ENCODE measurements around the gene PAQR4. TPM values are rescaled to one million over a fixed set of nuclear protein-coding genes. Genes with fewer than 3 reads are reported as not detected.

The PAQR4 gene
- total and polyA plus RNA-seq, 4 experiments from 2014 or later = 0.77 to 1.7 (median 1.1) TPM

- Mint-ChIP-seq H3K27ac (peak overlapping the region; percentile 85 to 99 (median 89)), H3K36me3 (peaks cover 3 to 19% of the 10 kb centered on the region in 2 donors), H3K4me3 (peak overlapping the region; percentile 79 to 97 (median 86)), H3K27me3 (peaks cover 0 to 2% of the 10 kb centered on the region in 2 donors), H3K4me1 (peaks cover 19 to 65% (median 41%) of the 10 kb centered on the region in 4 donors), H3K9me3 (no peaks in the 10 kb centered on the region)
- no peaks in the 10 kb centered on the region for H3K27me3 ChIP-seq (ENCODE audit: insufficient read depth, low read length)
- peak overlapping the region; percentile 90 for H3K27ac ChIP-seq (ENCODE audit: low read depth, low read length)
- peak overlapping the region in 1 of 2 donors; percentile 59 for H3K4me3 ChIP-seq (ENCODE audit: low read length in 2 of 2)
- peak; percentile 54 to 94 (median 62) for DNase-seq
- ChIA-PET CTCF (ENCODE audit: partially characterized antibody) (interaction anchor here (1.5 to 18.6 kb wide), 6 partner anchors 9 to 150 kb away, joined by 3 to 444 read pairs (median 13); partner anchors contain the start of gene CLDN9), POLR2A (ENCODE audit: partially characterized antibody) (interaction anchor here (0.5 to 5.9 kb wide), 17 partner anchors 9 to 244 kb away, joined by 3 to 89 read pairs (median 3); partner anchors contain the start of gene ZNF213)
- peaks cover 51% of the 10 kb centered on the region for H3K4me1 ChIP-seq (ENCODE audit: insufficient read depth, low read length)
- H3K36me3 ChIP-seq (ENCODE audit: insufficient read depth, low read length) = peaks cover 12% of the 10 kb centered on the region
- intact Hi-C loops (cut with micrococcal nuclease) = loop anchor here (2.0 to 10.0 kb wide), 2 partner anchors 19 to 117 kb away; no protein-coding TSS in a partner anchor
- no peaks in the 10 kb centered on the region for H3K9me3 ChIP-seq (ENCODE audit: control insufficient read depth in 1 of 2, low read length in 2 of 2)
Observed at GRCh38 chr16:3021449-3022207, 52.5 kb downstream of the PAQR4 start.

- intact Hi-C loops (cut with micrococcal nuclease) = loop anchor here (10.0 kb wide), 1 partner anchor 117 kb away; no protein-coding TSS in a partner anchor
- Histone ChIP-seq H3K27me3 (ENCODE audit: insufficient read depth, low read length) (no peaks in the 10 kb centered on the region), H3K9me3 (ENCODE audit: control insufficient read depth in 1 of 2, low read length in 2 of 2) (no peaks in the 10 kb centered on the region), H3K36me3 (ENCODE audit: insufficient read depth, low read length) (peaks cover 18% of the 10 kb centered on the region), H3K4me1 (ENCODE audit: insufficient read depth, low read length) (peaks cover 51% of the 10 kb centered on the region), H3K27ac (ENCODE audit: low read depth, low read length) (peak overlapping the region; percentile 90), H3K4me3 (ENCODE audit: low read length in 2 of 2) (peak overlapping the region in 1 of 2 donors; percentile 3)
- H3K4me1 Mint-ChIP-seq = peaks cover 19 to 66% (median 41%) of the 10 kb centered on the region in 4 donors
- H3K27ac Mint-ChIP-seq = peak overlapping the region; percentile 87 to 99 (median 89)
- peaks cover 0 to 2% of the 10 kb centered on the region in 2 donors for H3K27me3 Mint-ChIP-seq
- peaks cover 3 to 20% of the 10 kb centered on the region in 2 donors for H3K36me3 Mint-ChIP-seq
- ChIA-PET POLR2A (ENCODE audit: partially characterized antibody) (interaction anchor here (0.5 to 5.9 kb wide), 9 partner anchors 8 to 136 kb away, joined by 3 to 89 read pairs (median 3); no protein-coding TSS in a partner anchor), CTCF (ENCODE audit: partially characterized antibody) (interaction anchor here (1.3 to 18.6 kb wide), 6 partner anchors 9 to 149 kb away, joined by 3 to 444 read pairs (median 13); partner anchors contain the start of gene CLDN9)
- H3K4me3 Mint-ChIP-seq = peak overlapping the region; percentile 38 to 97 (median 90)
- peak; percentile 39 to 93 (median 47) for DNase-seq
- no peaks in the 10 kb centered on the region for H3K9me3 Mint-ChIP-seq
Observed at GRCh38 chr16:3022208-3022683, 53.1 kb downstream of the PAQR4 start.

GRCh38 chr16:3022684-3023414 lies 53.7 kb downstream of the PAQR4 start:
- DNase-seq = peak in 1 of 5 donors; percentile 60
- intact Hi-C loops (cut with micrococcal nuclease) = loop anchor here (10.0 kb wide), 1 partner anchor 118 kb away; no protein-coding TSS in a partner anchor
- ChIA-PET CTCF (ENCODE audit: partially characterized antibody) (interaction anchor here (1.3 to 18.6 kb wide), 6 partner anchors 8 to 149 kb away, joined by 3 to 444 read pairs (median 13); partner anchors contain the start of gene CLDN9), POLR2A (ENCODE audit: partially characterized antibody) (interaction anchor here (0.6 to 5.9 kb wide), 11 partner anchors 8 to 136 kb away, joined by 3 to 89 read pairs (median 6); partner anchors contain the start of genes MMP25, PKMYT1 and ZNF213)
- peak overlapping the region; percentile 85 to 99 (median 92) for H3K27ac Mint-ChIP-seq
- Histone ChIP-seq H3K4me1 (ENCODE audit: insufficient read depth, low read length) (peaks cover 52% of the 10 kb centered on the region), H3K27me3 (ENCODE audit: insufficient read depth, low read length) (no peaks in the 10 kb centered on the region), H3K36me3 (ENCODE audit: insufficient read depth, low read length) (peaks cover 20% of the 10 kb centered on the region), H3K9me3 (ENCODE audit: control insufficient read depth in 1 of 2, low read length in 2 of 2) (no peaks in the 10 kb centered on the region), H3K27ac (ENCODE audit: low read depth, low read length) (peak overlapping the region; percentile 90), H3K4me3 (ENCODE audit: low read length in 2 of 2) (peak overlapping the region in 1 of 2 donors; percentile 85)
- peak overlapping the region; percentile 87 to 97 (median 93) for H3K4me3 Mint-ChIP-seq
- H3K36me3 Mint-ChIP-seq = peaks cover 3 to 22% of the 10 kb centered on the region in 2 donors
- no peaks in the 10 kb centered on the region for H3K9me3 Mint-ChIP-seq
- peaks cover 19 to 66% (median 43%) of the 10 kb centered on the region in 4 donors for H3K4me1 Mint-ChIP-seq
- peaks cover 0 to 2% of the 10 kb centered on the region in 2 donors for H3K27me3 Mint-ChIP-seq

Other genes with a start within 250 kb of the PAQR4 start
- gene PRSS27, start 249.1 kb upstream of the PAQR4 start, total RNA-seq = under 1 TPM; 0.61 to 0.96 TPM
- gene PRSS27, start 249.1 kb upstream of the PAQR4 start, polyA plus RNA-seq = not detected
- 1,000 to 10,000 TPM; 1,118 to 1,137 TPM for gene SRRM2, start 216.7 kb upstream of the PAQR4 start, total RNA-seq
- gene SRRM2, start 216.7 kb upstream of the PAQR4 start, polyA plus RNA-seq = 100 to 1,000 TPM in 1 of 2 donors, 10 to 100 TPM in 1; 11.8 to 132 TPM
- 10 to 100 TPM; 83.0 to 86.8 TPM for gene ELOB, start 192.1 kb upstream of the PAQR4 start, total RNA-seq
- 100 to 1,000 TPM; 268 to 270 TPM for gene ELOB, start 192.1 kb upstream of the PAQR4 start, polyA plus RNA-seq
- gene PRSS33, start 181.8 kb upstream of the PAQR4 start, total RNA-seq = not detected
- gene PRSS33, start 181.8 kb upstream of the PAQR4 start, polyA plus RNA-seq = not detected
- gene PRSS41, start 170.9 kb upstream of the PAQR4 start, total RNA-seq = not detected
- gene PRSS41, start 170.9 kb upstream of the PAQR4 start, polyA plus RNA-seq = not detected
- 1 to 10 TPM in 1 of 2 experiments, under 1 TPM in 1; 0.96 to 2.6 TPM for gene PRSS21, start 152.1 kb upstream of the PAQR4 start, total RNA-seq
- gene PRSS21, start 152.1 kb upstream of the PAQR4 start, polyA plus RNA-seq = 10 to 100 TPM in 1 of 2 donors, 1 to 10 TPM in 1; 6.2 to 11.5 TPM
- not detected for gene ZG16B, start 139.0 kb upstream of the PAQR4 start, total RNA-seq
- under 1 TPM in 1 of 2 donors, not detected in 1; 0.79 TPM for gene ZG16B, start 139.0 kb upstream of the PAQR4 start, polyA plus RNA-seq
- gene PRSS22, start 111.2 kb upstream of the PAQR4 start, total RNA-seq = under 1 TPM in 1 of 2 experiments, not detected in 1; 0.39 TPM
- gene PRSS22, start 111.2 kb upstream of the PAQR4 start, polyA plus RNA-seq = under 1 TPM in 1 of 2 donors, not detected in 1; 0.42 TPM
- 10 to 100 TPM; 24.1 to 27.1 TPM for gene FLYWCH2, start 86.1 kb upstream of the PAQR4 start, total RNA-seq
- 10 to 100 TPM; 21.1 to 23.3 TPM for gene FLYWCH2, start 86.1 kb upstream of the PAQR4 start, polyA plus RNA-seq
- 100 to 1,000 TPM; 121 to 123 TPM for gene FLYWCH1, start 57.4 kb upstream of the PAQR4 start, total RNA-seq
- 10 to 100 TPM in 1 of 2 donors, 1 to 10 TPM in 1; 7.1 to 21.2 TPM for gene FLYWCH1, start 57.4 kb upstream of the PAQR4 start, polyA plus RNA-seq
- gene KREMEN2, start 5.1 kb upstream of the PAQR4 start, total RNA-seq = not detected
- not detected for gene KREMEN2, start 5.1 kb upstream of the PAQR4 start, polyA plus RNA-seq
- under 1 TPM in 1 of 2 experiments, not detected in 1; 0.79 TPM for gene PKMYT1, start 11.1 kb downstream of the PAQR4 start, total RNA-seq
- gene PKMYT1, start 11.1 kb downstream of the PAQR4 start, polyA plus RNA-seq = not detected
- not detected for gene CLDN9, start 43.6 kb downstream of the PAQR4 start, total RNA-seq
- gene CLDN9, start 43.6 kb downstream of the PAQR4 start, polyA plus RNA-seq = not detected
- gene CLDN6, start 48.8 kb downstream of the PAQR4 start, total RNA-seq = not detected
- gene CLDN6, start 48.8 kb downstream of the PAQR4 start, polyA plus RNA-seq = not detected
- gene TNFRSF12A, start 51.0 kb downstream of the PAQR4 start, total RNA-seq = 1 to 10 TPM in 1 of 2 experiments, under 1 TPM in 1; 0.73 to 1.0 TPM
- under 1 TPM; 0.33 to 0.44 TPM for gene TNFRSF12A, start 51.0 kb downstream of the PAQR4 start, polyA plus RNA-seq
- 10 to 100 TPM; 16.0 to 18.0 TPM for gene HCFC1R1, start 54.6 kb downstream of the PAQR4 start, total RNA-seq
- 10 to 100 TPM; 18.5 to 23.8 TPM for gene HCFC1R1, start 54.6 kb downstream of the PAQR4 start, polyA plus RNA-seq
- 10 to 100 TPM; 18.4 to 22.5 TPM for gene THOC6, start 54.7 kb downstream of the PAQR4 start, total RNA-seq
- gene THOC6, start 54.7 kb downstream of the PAQR4 start, polyA plus RNA-seq = 10 to 100 TPM; 41.4 to 48.8 TPM
- gene BICDL2, start 67.6 kb downstream of the PAQR4 start, total RNA-seq = not detected
- not detected for gene BICDL2, start 67.6 kb downstream of the PAQR4 start, polyA plus RNA-seq
- gene MMP25, start 77.2 kb downstream of the PAQR4 start, total RNA-seq = 1 to 10 TPM; 2.9 to 3.0 TPM
- gene MMP25, start 77.2 kb downstream of the PAQR4 start, polyA plus RNA-seq = under 1 TPM; 0.52 to 0.91 TPM
- 100 to 1,000 TPM; 752 to 810 TPM for gene IL32, start 96.3 kb downstream of the PAQR4 start, total RNA-seq
- gene IL32, start 96.3 kb downstream of the PAQR4 start, polyA plus RNA-seq = 1,000 to 10,000 TPM; 3,111 to 3,174 TPM
- under 1 TPM in 1 of 2 experiments, not detected in 1; 0.15 TPM for gene ZSCAN10, start 129.9 kb downstream of the PAQR4 start, total RNA-seq
- not detected for gene ZSCAN10, start 129.9 kb downstream of the PAQR4 start, polyA plus RNA-seq
- gene ZNF205, start 143.2 kb downstream of the PAQR4 start, total RNA-seq = not detected
- under 1 TPM in 1 of 2 donors, not detected in 1; 0.20 TPM for gene ZNF205, start 143.2 kb downstream of the PAQR4 start, polyA plus RNA-seq
- gene ZNF213, start 165.7 kb downstream of the PAQR4 start, total RNA-seq = 10 to 100 TPM; 14.1 to 14.5 TPM
- gene ZNF213, start 165.7 kb downstream of the PAQR4 start, polyA plus RNA-seq = 1 to 10 TPM in 1 of 2 donors, under 1 TPM in 1; 0.67 to 3.2 TPM
- under 1 TPM; 0.49 to 0.97 TPM for gene OR1F1, start 218.9 kb downstream of the PAQR4 start, total RNA-seq
- not detected for gene OR1F1, start 218.9 kb downstream of the PAQR4 start, polyA plus RNA-seq